UCSD-AML1 (cell line): ENCODE data around the gene MIPOL1.

Experiments
- DNase-seq: peaks from one replicate; lab custom pipeline; 2025; ENCODE audit not compliant: unreplicated experiment; lab: John Stamatoyannopoulos, UW

MIPOL1 gene

GRCh38 chr14:37584211-37585100, 386.7 kb downstream of the MIPOL1 start:
- no peak for DNase-seq

- DNase-seq, result no peak
Measured at GRCh38 chr14:37585101-37585511, 387.4 kb downstream of the MIPOL1 start.

- no peak for DNase-seq
Measured at GRCh38 chr14:37585971-37586796, 388.4 kb downstream of the MIPOL1 start.

GRCh38 chr14:37586797-37587130, 389.0 kb downstream of the MIPOL1 start:
- DNase-seq, result no peak

GRCh38 chr14:37587131-37587803, 389.5 kb downstream of the MIPOL1 start:
- no peak for DNase-seq

GRCh38 chr14:37587881-37588666, 390.3 kb downstream of the MIPOL1 start:
- no peak for DNase-seq

- DNase-seq, result no peak
Measured at GRCh38 chr14:37588667-37588955, 390.9 kb downstream of the MIPOL1 start.

- no peak for DNase-seq
Measured at GRCh38 chr14:37588956-37589714, 391.4 kb downstream of the MIPOL1 start.

GRCh38 chr14:37589715-37590427, 392.1 kb downstream of the MIPOL1 start:
- no peak for DNase-seq

GRCh38 chr14:37590428-37591139, 392.8 kb downstream of the MIPOL1 start:
- DNase-seq, result no peak

GRCh38 chr14:37591311-37591940, 393.7 kb downstream of the MIPOL1 start:
- DNase-seq, result no peak

- no peak for DNase-seq
Measured at GRCh38 chr14:37591941-37592481, 394.3 kb downstream of the MIPOL1 start.

GRCh38 chr14:37592482-37593408, 395.0 kb downstream of the MIPOL1 start:
- no peak for DNase-seq

- DNase-seq, result no peak
Measured at GRCh38 chr14:37593511-37594237, 395.9 kb downstream of the MIPOL1 start.

GRCh38 chr14:37594238-37594970, 396.7 kb downstream of the MIPOL1 start:
- DNase-seq, result peak; percentile 13
